Neural cell (in vitro differentiated cells): Measurements from ENCODE around the gene NDUFB11. TPM values are rescaled to one million over a fixed set of nuclear protein-coding genes. Genes with fewer than 3 reads are reported as not detected.

Experiments
- H2AFZ ChIP-seq: fragments of 200-600, 300-800 bp; sonication (generic), shearing (Covaris generic); 2 replicates; pipeline ENCODE4 v1.6.0; 2014; ENCODE audit warnings: low read depth, mild to moderate bottlenecking, antibody characterized with exemption, low read length, moderate library complexity
- H3F3A ChIP-seq: fragments of 200-600 bp; shearing (Covaris generic); 2 replicates; pipeline ENCODE4 v1.6.1; 2016; ENCODE audit warnings: mild to moderate bottlenecking, moderate library complexity, mixed read lengths, antibody characterized with exemption, low read length; ENCODE audit not compliant: insufficient read depth, poor library complexity, severe bottlenecking
- H3K27ac ChIP-seq: fragments of 200-600, 300-800 bp; sonication (generic), shearing (Covaris generic); 2 replicates; pipeline ENCODE4 v1.5.1; 2014; ENCODE audit warnings: mild to moderate bottlenecking, low read length, moderate library complexity
- H3K27me3 ChIP-seq: fragments of 300-800, 200-600 bp; sonication (generic), shearing (Covaris generic); 2 replicates; pipeline ENCODE4 v1.6.0; 2014; ENCODE audit warnings: mild to moderate bottlenecking, low read depth, low read length, moderate library complexity; ENCODE audit not compliant: insufficient read depth
- H3K36me3 ChIP-seq: fragments of 300-800, 200-600 bp; sonication (generic), shearing (Covaris generic); 2 replicates; pipeline ENCODE4 v1.5.1; 2014; ENCODE audit warnings: mild to moderate bottlenecking, antibody characterized with exemption, low read length, moderate library complexity; ENCODE audit not compliant: insufficient read depth
- H3K4me2 ChIP-seq: fragments of 300-800, 200-600 bp; sonication (generic), shearing (Covaris generic); 2 replicates; pipeline ENCODE4 v1.6.0; 2014; ENCODE audit warnings: mild to moderate bottlenecking, low read length
- H3K4me3 ChIP-seq: fragments of 300-800, 200-600 bp; sonication (generic), shearing (Covaris generic); 2 replicates; pipeline ENCODE4 v1.5.1; 2014; ENCODE audit warnings: mild to moderate bottlenecking, low read length, moderate library complexity
- H3K79me2 ChIP-seq: fragments of 200-600 bp; shearing (Covaris generic); replicated peaks from 2 replicates; pipeline ENCODE4 v1.6.0; 2014; ENCODE audit warnings: mild to moderate bottlenecking, low read length, moderate library complexity; ENCODE audit not compliant: insufficient read depth
- H3K9ac ChIP-seq: fragments of 300-800, 200-600 bp; sonication (generic), shearing (Covaris generic); 2 replicates; pipeline ENCODE4 v1.6.1; 2016; ENCODE audit warnings: mild to moderate bottlenecking, low read length, mixed read lengths
- H3K9me2 ChIP-seq: fragments of 200-600 bp; shearing (Covaris generic); 2 replicates; pipeline ENCODE4 v1.6.1; 2016; ENCODE audit warnings: mild to moderate bottlenecking, low read length, mixed read lengths; ENCODE audit not compliant: insufficient read depth
- H3K9me3 ChIP-seq: fragments of 200-600, 300-800 bp; sonication (generic), shearing (Covaris generic); 2 replicates; pipeline ENCODE4 v1.6.1; 2016; ENCODE audit warnings: mild to moderate bottlenecking, mixed run types, low read length, moderate library complexity, mixed read lengths
- H4K20me1 ChIP-seq: fragments of 200-600 bp; shearing (Covaris generic); 2 replicates; pipeline ENCODE4 v1.6.1; 2016; ENCODE audit warnings: mild to moderate bottlenecking, mixed run types; ENCODE audit not compliant: insufficient read depth
- EP300 ChIP-seq: fragments of 450-650 bp; conservative IDR thresholded peaks from 2 replicates; pipeline ENCODE4 v1.6.1; 2014; ENCODE audit warnings: antibody characterized with exemption, mild to moderate bottlenecking, moderate library complexity; ENCODE audit not compliant: poor library complexity, severe bottlenecking
- EZH2 ChIP-seq: fragments of 200-600, 300-800 bp; shearing (Covaris generic), sonication (generic); IDR thresholded peaks from 2 replicates; pipeline ENCODE4 v1.6.1; 2014; ENCODE audit warnings: antibody characterized with exemption, low read length, borderline replicate concordance, mild to moderate bottlenecking; ENCODE audit not compliant: insufficient read depth, poor library complexity, severe bottlenecking
- MXI1 ChIP-seq: fragments of 450-650 bp; conservative IDR thresholded peaks from 2 replicates; pipeline ENCODE4 v1.6.1; 2014; ENCODE audit warnings: antibody characterized with exemption, mild to moderate bottlenecking; ENCODE audit not compliant: poor library complexity, severe bottlenecking
- POLR2AphosphoS5 ChIP-seq: IDR thresholded peaks from 2 replicates; pipeline ENCODE4 v1.6.1; 2012
- RAD21 ChIP-seq: fragments of 450-650 bp; conservative IDR thresholded peaks from 2 replicates; pipeline ENCODE4 v1.6.1; 2014; ENCODE audit warnings: antibody characterized with exemption, mild to moderate bottlenecking, moderate library complexity
- REST ChIP-seq: IDR thresholded peaks from 2 replicates; pipeline ENCODE4 v1.6.1; 2012; ENCODE audit warnings: borderline replicate concordance
- SMC3 ChIP-seq: fragments of 450-650 bp; conservative IDR thresholded peaks from 2 replicates; pipeline ENCODE4 v1.6.1; 2014; ENCODE audit warnings: antibody characterized with exemption, mild to moderate bottlenecking, moderate library complexity; ENCODE audit not compliant: poor library complexity
- TAF1 ChIP-seq: IDR thresholded peaks from 2 replicates; pipeline ENCODE4 v1.6.1; 2012; ENCODE audit warnings: low read depth
- polyA plus RNA-seq: library from polyadenylated mRNA; depleted of rRNA; stranded (reverse); fragments of >200 nt; gene quantifications from 2 replicates; pipeline ENCODE4 v1.2.3, GENCODE V29; 2014
- TF ChIP-seq, protein P1 (sequence below): fragments of 450-650 bp; IDR thresholded peaks from 2 replicates; pipeline ENCODE4 v1.5.1; 2014; ENCODE audit warnings: antibody characterized with exemption, mild to moderate bottlenecking, moderate library complexity; ENCODE audit not compliant: poor library complexity, severe bottlenecking

NDUFB11 gene
- polyA plus RNA-seq, 1 donor from 2014 or later: 184 TPM

GRCh38 chrX:47190445-47191269, 46.2 kb upstream of the NDUFB11 start:
- H3K27ac ChIP-seq: no peak overlapping the region
- peak overlapping the region; percentile 63 for H3K4me3 ChIP-seq
- H3K9me2 ChIP-seq: no peaks in the 10 kb centered on the region
- no peak overlapping the region for H3K9ac ChIP-seq
- H3K27me3 ChIP-seq: no peaks in the 10 kb centered on the region
- H3K79me2 ChIP-seq: peaks cover 19% of the 10 kb centered on the region
- no peaks in the 10 kb centered on the region for H3K36me3 ChIP-seq
- H3F3A ChIP-seq: no peaks in the 10 kb centered on the region
- H4K20me1 ChIP-seq: no peaks in the 10 kb centered on the region
- TF ChIP-seq EP300 (no peak), MXI1 (peak; percentile 60), POLR2AphosphoS5 (peak; percentile 38), RAD21 (no peak), TAF1 (no peak), EZH2 (no peak), SMC3 (no peak), REST (no peak)
- TF ChIP-seq, protein P1, sequence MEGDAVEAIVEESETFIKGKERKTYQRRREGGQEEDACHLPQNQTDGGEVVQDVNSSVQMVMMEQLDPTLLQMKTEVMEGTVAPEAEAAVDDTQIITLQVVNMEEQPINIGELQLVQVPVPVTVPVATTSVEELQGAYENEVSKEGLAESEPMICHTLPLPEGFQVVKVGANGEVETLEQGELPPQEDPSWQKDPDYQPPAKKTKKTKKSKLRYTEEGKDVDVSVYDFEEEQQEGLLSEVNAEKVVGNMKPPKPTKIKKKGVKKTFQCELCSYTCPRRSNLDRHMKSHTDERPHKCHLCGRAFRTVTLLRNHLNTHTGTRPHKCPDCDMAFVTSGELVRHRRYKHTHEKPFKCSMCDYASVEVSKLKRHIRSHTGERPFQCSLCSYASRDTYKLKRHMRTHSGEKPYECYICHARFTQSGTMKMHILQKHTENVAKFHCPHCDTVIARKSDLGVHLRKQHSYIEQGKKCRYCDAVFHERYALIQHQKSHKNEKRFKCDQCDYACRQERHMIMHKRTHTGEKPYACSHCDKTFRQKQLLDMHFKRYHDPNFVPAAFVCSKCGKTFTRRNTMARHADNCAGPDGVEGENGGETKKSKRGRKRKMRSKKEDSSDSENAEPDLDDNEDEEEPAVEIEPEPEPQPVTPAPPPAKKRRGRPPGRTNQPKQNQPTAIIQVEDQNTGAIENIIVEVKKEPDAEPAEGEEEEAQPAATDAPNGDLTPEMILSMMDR: no peak
- H2AFZ ChIP-seq: no peak overlapping the region
- no peaks in the 10 kb centered on the region for H3K9me3 ChIP-seq
- no peak overlapping the region for H3K4me2 ChIP-seq

DNA sequence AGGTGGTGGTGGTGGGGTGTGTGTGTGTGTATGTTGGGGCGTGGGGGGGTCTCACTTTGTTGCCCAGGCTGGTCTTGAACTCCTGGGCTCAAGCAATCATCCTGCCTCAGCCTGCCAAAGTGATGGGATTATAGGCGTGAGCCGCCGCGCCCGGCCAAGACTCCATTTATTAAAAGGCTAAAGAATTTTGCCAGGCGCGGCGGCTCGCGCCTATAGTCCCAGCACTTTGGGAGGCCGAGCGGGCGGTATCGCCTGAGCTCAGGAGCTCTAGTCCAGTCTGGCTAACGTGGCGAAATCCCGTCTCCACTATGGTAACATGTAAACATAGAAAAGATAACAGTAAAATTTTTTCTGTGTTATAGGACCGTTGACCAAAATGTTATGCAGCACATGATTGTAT, 45.4 kb upstream of the NDUFB11 start:
- H3K9me2 ChIP-seq: no peaks in the 10 kb centered on the region
- H3F3A ChIP-seq: no peaks in the 10 kb centered on the region
- H3K4me2 ChIP-seq: no peak overlapping the region
- no peak overlapping the region for H3K4me3 ChIP-seq
- no peaks in the 10 kb centered on the region for H3K27me3 ChIP-seq
- H3K9me3 ChIP-seq: no peaks in the 10 kb centered on the region
- no peaks in the 10 kb centered on the region for H4K20me1 ChIP-seq
- no peaks in the 10 kb centered on the region for H3K36me3 ChIP-seq
- peaks cover 12% of the 10 kb centered on the region for H3K79me2 ChIP-seq
- H3K27ac ChIP-seq: no peak overlapping the region
- no peak overlapping the region for H3K9ac ChIP-seq
- TF ChIP-seq MXI1 (no peak), SMC3 (no peak), TAF1 (no peak), POLR2AphosphoS5 (no peak), EP300 (no peak), RAD21 (no peak), EZH2 (no peak), REST (no peak)
- TF ChIP-seq, protein P1: no peak
- H2AFZ ChIP-seq: no peak overlapping the region
